Duodenal mucosa (tissue), 2 donors: ENCODE results near the gene STXBP5L.
"Not testable (repeated sequence)": the region's sequence is repeated elsewhere in the genome, so short reads cannot be mapped to it uniquely, and the experiment has no call there.

Experiments
- H3K27ac ChIP-seq: one replicate; pipeline ENCODE4 v1.7.0; 2013; ENCODE audit warnings: low read depth, low read length
- H3K27me3 ChIP-seq, 2 donors: one replicate each; pipeline ENCODE4 v1.7.0; 2013; ENCODE audit warnings: low read length in 2 of 2, control low read depth in 1 of 2; ENCODE audit not compliant: insufficient read depth in 2 of 2, control insufficient read depth in 1 of 2
- H3K36me3 ChIP-seq, 2 donors: one replicate each; pipeline ENCODE4 v1.7.0; 2013; ENCODE audit warnings: low read length in 2 of 2, control low read depth in 1 of 2; ENCODE audit not compliant: insufficient read depth in 2 of 2, control insufficient read depth in 1 of 2
- H3K4me1 ChIP-seq, 2 donors: one replicate each; pipeline ENCODE4 v1.7.0; 2013; ENCODE audit warnings: low read length in 2 of 2, control low read depth in 1 of 2; ENCODE audit not compliant: insufficient read depth in 2 of 2, control insufficient read depth in 1 of 2
- H3K4me3 ChIP-seq, 2 donors: one replicate each; pipeline ENCODE4 v1.7.0; 2013; ENCODE audit warnings: low read length in 2 of 2, low read depth in 1 of 2
- H3K9ac ChIP-seq, 2 donors: one replicate each; pipeline ENCODE4 v1.7.0; 2013; ENCODE audit warnings: low read length in 2 of 2, low read depth in 1 of 2
- H3K9me3 ChIP-seq, 2 donors: one replicate each; pipeline ENCODE4 v1.7.0; 2013; ENCODE audit warnings: low read length in 2 of 2, control low read depth in 1 of 2; ENCODE audit not compliant: control insufficient read depth in 1 of 2

Gene STXBP5L

DNA sequence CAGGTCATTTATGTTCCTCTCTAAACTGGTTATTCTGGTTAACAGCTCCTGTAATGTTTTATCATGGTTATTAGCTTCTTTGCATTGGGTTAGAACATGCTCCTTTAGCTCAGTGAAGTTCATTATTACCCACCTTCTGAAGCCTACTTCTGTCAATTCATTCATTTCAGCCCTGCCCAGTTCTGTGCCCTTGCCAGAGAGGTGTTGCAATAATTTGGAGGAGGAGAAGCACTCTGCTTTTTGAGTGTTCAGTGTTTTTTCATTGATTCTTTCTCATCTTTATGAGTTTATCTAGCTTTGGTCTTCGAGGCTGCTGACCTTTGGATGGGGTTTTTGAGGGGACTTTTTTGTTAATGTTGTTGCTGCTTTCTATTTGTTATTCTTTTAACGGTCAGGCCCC lies 203.1 kb downstream of the STXBP5L start:
- not testable (repeated sequence) for H3K9me3 ChIP-seq, H3K4me1 ChIP-seq, H3K4me3 ChIP-seq, H3K9ac ChIP-seq, H3K36me3 ChIP-seq, H3K27ac ChIP-seq, H3K27me3 ChIP-seq

DNA sequence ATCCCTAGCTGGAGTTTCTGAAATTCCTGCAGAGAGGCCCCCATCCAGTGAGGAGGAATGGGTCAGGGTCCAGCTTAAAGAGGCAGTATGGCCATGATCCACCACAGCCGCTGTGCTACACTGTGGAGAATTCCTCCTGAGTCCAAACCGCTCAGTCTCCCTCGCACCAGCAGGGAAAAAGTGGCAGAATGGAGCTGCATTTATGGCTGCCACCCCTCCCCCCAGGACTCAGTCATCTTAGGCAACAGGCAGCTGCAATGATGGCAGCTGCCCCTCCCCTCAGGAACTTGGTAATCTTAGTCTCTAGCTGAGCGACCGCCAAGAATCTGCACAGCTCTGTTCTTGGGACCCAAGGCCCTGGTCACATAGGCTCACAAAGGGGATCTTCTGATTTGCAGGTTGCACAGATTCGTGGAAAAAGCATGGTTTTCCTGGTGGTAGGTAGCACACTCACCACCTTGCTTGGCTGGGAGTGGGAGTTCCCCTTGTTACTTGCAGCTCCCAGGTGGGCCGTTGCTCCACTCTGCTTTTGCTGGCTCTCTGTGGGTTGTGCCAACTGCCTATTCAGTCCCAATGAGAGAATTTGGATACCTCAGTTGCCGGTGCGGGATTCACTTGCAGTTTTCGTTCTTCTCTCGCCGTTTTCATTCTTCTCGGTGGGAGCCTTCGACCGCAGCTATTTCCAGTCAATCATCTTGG lies 204.1 kb downstream of the STXBP5L start:
- Histone ChIP-seq H3K27me3 (no peaks in the 10 kb centered on the region), H3K36me3 (no peaks in the 10 kb centered on the region), H3K4me1 (no peaks in the 10 kb centered on the region), H3K9me3 (no peaks in the 10 kb centered on the region), H3K9ac (no peak overlapping the region), H3K27ac (no peak overlapping the region), H3K4me3 (no peak overlapping the region)

DNA sequence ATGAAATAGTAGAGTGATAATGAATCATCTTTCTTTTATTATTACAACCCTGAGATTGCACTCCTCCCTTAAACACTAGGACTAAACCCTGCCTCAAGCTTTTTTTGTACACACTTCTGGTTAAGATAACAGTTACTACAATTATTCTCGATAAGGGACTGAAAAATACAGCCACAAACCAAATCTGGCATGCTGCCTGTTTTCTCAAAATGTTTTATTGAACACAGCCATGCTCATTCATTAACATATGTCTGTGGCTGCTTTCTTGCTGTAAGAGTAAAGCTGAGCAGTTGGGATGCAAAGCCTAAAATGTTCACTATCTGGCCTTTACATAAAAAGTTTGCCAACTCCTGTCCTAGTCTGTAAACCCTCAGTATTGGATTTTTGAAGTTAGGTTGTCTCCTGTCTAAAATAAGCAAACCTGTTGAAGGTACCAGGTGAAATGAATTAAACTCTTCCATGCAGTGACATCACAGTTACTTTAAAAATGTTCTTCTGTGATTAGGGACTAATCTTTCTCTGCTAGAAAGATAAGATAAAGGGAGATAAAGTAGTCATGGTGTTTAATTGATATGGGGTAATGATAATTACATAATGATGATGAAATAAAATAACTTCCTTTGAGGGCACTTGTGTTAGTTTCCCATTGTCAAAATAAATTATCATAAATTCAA lies 218.2 kb downstream of the STXBP5L start:
- Histone ChIP-seq H3K27me3 (no peaks in the 10 kb centered on the region), H3K4me1 (no peaks in the 10 kb centered on the region), H3K27ac (no peak overlapping the region), H3K9me3 (no peaks in the 10 kb centered on the region), H3K36me3 (no peaks in the 10 kb centered on the region), H3K9ac (no peak overlapping the region), H3K4me3 (no peak overlapping the region)

DNA sequence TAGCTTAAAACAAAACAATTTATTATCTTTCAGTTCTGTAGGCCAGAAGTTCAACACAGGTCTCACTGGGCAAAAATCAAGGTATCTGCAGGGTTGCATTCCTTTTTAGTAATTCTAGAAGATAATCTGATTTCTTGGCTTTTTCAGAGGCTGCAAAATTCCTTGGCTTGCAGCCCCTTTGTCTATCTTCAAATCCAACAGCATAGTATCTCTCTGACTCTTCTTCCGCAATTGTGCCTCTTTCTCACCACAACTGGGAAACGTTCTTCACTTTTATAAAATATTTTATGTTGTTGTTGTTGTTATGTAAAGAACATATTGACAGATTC lies 218.7 kb downstream of the STXBP5L start:
- Histone ChIP-seq H3K9me3 (no peaks in the 10 kb centered on the region), H3K9ac (no peak overlapping the region), H3K27me3 (no peaks in the 10 kb centered on the region)

DNA sequence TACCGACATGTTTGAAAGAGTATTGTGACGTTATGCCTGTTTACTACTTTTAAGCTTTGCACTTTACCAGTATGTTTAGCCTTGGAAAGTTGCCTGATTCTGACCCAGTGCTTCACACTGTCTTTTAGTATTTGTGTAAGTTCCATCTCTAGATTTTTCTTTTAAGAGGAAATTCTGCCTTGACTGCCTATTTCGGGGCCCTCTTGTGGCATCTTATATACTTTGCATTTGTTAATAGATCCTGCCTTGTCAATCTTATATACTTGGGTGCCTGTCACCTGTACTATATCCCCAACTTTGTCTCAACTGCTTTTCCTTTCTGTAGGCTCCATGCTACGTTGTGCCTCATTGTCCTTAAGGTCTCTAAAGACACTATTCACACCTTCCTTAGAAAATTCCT lies 244.6 kb downstream of the STXBP5L start:
- no peaks in the 10 kb centered on the region for H3K9me3 ChIP-seq
- H3K36me3 ChIP-seq: no peaks in the 10 kb centered on the region
- H3K4me3 ChIP-seq: no peak overlapping the region
- H3K9ac ChIP-seq: no peak overlapping the region
- no peaks in the 10 kb centered on the region for H3K4me1 ChIP-seq
- H3K27me3 ChIP-seq: no peaks in the 10 kb centered on the region
- H3K27ac ChIP-seq: no peak overlapping the region

More for the DNA sequence above, 218.7 kb downstream of the STXBP5L start:
- no peaks in the 10 kb centered on the region for H3K36me3 ChIP-seq
- no peaks in the 10 kb centered on the region for H3K4me1 ChIP-seq
- no peak overlapping the region for H3K27ac ChIP-seq
- no peak overlapping the region for H3K4me3 ChIP-seq

DNA sequence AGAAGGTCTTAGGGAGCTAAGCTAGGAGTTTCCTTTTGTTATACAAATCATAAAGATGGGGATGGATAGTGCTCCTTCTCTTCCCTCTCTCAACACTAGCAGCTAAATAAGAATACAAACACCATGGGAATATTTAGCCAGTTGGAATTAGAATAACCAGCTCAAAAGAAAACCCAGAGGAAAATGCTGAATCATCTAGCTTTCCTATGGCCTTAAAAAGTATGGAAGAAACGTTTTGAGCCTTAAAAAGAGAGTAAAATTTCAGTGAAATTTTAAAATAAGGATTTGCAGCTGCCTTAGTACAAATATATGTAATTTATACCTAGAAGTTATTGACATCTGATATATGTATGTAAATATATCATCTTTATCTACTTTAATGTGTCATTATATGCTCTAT lies 245.8 kb downstream of the STXBP5L start:
- no peak overlapping the region for H3K9ac ChIP-seq
- H3K4me3 ChIP-seq: no peak overlapping the region
- no peaks in the 10 kb centered on the region for H3K36me3 ChIP-seq
- H3K4me1 ChIP-seq: no peaks in the 10 kb centered on the region
- no peak overlapping the region for H3K27ac ChIP-seq
- no peaks in the 10 kb centered on the region for H3K9me3 ChIP-seq
- H3K27me3 ChIP-seq: no peaks in the 10 kb centered on the region

GRCh38 chr3:121155028-121155427 lies 247.0 kb downstream of the STXBP5L start:
- Histone ChIP-seq H3K9me3 (no peaks in the 10 kb centered on the region), H3K27ac (no peak overlapping the region), H3K36me3 (no peaks in the 10 kb centered on the region), H3K9ac (no peak overlapping the region), H3K27me3 (no peaks in the 10 kb centered on the region), H3K4me3 (no peak overlapping the region), H3K4me1 (no peaks in the 10 kb centered on the region)

GRCh38 chr3:121165397-121165837 lies 257.4 kb downstream of the STXBP5L start:
- Histone ChIP-seq H3K36me3 (no peaks in the 10 kb centered on the region), H3K27ac (no peak overlapping the region), H3K4me3 (no peak overlapping the region), H3K4me1 (no peaks in the 10 kb centered on the region), H3K9me3 (no peaks in the 10 kb centered on the region), H3K27me3 (no peaks in the 10 kb centered on the region), H3K9ac (no peak overlapping the region)

DNA sequence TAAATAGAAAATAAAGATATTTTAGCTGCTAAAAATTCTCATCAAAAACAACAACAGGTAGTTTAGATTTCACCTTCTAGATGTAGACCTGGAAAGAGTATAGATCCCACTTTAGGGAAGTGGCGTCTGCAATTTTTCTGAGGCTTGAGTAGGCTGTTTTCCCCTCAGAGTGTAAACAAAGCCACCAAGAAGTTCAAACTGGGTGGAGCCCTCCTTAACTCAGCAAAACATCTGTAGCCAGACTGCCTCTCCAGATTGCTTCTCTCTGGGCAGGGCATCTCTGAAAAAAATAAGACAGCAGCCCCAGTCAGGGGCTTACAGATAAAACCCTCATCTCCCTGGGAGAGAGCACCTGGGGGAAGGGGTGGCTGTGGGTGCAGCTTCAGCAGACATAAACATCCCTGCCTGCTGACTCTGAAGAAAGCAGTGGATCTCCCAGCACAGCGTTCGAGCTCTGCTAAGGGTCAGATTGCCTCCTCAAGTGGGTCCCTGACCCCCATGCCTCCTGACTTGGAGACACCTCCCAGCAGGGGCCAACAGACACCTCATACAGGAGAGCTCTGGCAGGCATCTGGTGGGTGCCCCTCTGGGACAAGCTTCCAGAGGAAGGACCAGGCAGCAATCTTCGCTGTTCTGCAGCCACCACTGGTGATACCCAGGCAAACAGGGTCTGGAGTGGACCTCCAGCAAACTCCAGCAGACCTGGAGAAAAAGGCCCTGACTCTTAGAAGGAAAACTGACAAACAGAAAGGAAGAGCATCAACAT lies 259.6 kb downstream of the STXBP5L start:
- Histone ChIP-seq H3K4me3 (no peak overlapping the region), H3K36me3 (no peaks in the 10 kb centered on the region), H3K4me1 (no peaks in the 10 kb centered on the region), H3K27ac (no peak overlapping the region), H3K27me3 (no peaks in the 10 kb centered on the region), H3K9ac (no peak overlapping the region), H3K9me3 (no peaks in the 10 kb centered on the region)

GRCh38 chr3:121175083-121175482 lies 267.1 kb downstream of the STXBP5L start:
- Histone ChIP-seq H3K9me3 (peaks cover 3 to 10% of the 10 kb centered on the region in 2 donors), H3K36me3 (no peaks in the 10 kb centered on the region), H3K4me1 (no peaks in the 10 kb centered on the region), H3K9ac (no peak overlapping the region), H3K4me3 (no peak overlapping the region), H3K27me3 (no peaks in the 10 kb centered on the region), H3K27ac (no peak overlapping the region)
